B cell (primary cell): ENCODE data around the gene PA2G4. TPM values are rescaled to one million over a fixed set of nuclear protein-coding genes. Genes with fewer than 3 reads are reported as not detected.

Experiments
- ATAC-seq: fragments of 200-7000 bp; cut with Tn5 transposase; one replicate; pipeline ENCODE4 v1.10.0; 2021; ENCODE audit warnings: low read depth, mild to moderate bottlenecking, moderate number of reproducible peaks, moderate library complexity
- CTCF ChIA-PET: fragments of 350-600 bp; sonication (Branson Sonifier 250); formaldehyde crosslinking; loops from one replicate; lab custom pipeline; 2021; ENCODE audit warnings: antibody characterized with exemption, inconsistent platforms; lab: Charles Lee
- POLR2A ChIA-PET: fragments of 350-600 bp; sonication (Branson Sonifier 250); formaldehyde crosslinking; loops from one replicate; lab custom pipeline; 2021; ENCODE audit warnings: antibody characterized with exemption; lab: Charles Lee
- DNase-seq: peaks from one replicate; pipeline ENCODE4 v3.0.0; 2013
- H2AFZ ChIP-seq: 2 replicates; pipeline ENCODE4 v1.6.1; 2012; ENCODE audit warnings: mild to moderate bottlenecking, low read depth, low read length; ENCODE audit not compliant: insufficient read depth, poor library complexity, severe bottlenecking
- H3K27ac ChIP-seq, 2 donors: 1 replicate in 1 of 2; 2 replicates in 1 of 2; pipeline ENCODE4 v1.5.1; 2012 to 2013; ENCODE audit warnings: low read length in 2 of 2, mild to moderate bottlenecking in 2 of 2, moderate library complexity in 1 of 2
- H3K27me3 ChIP-seq, 4 experiments: fragments of 200-600 bp in 1 of 4; sonication (generic) in 1 of 4; replicated peaks in 1 of 4; 1 replicate in 2 of 4; 2 replicates in 2 of 4; pipeline versions ENCODE4 v1.6.1 to v1.7.0; 2013 to 2016; ENCODE audit warnings: low read length in 3 of 4, mild to moderate bottlenecking in 2 of 4, mixed read lengths in 1 of 4, moderate library complexity in 1 of 4; ENCODE audit not compliant: insufficient read depth in 4 of 4, control insufficient read depth in 3 of 4; ENCODE audit errors: control extremely low read depth in 1 of 4
- H3K36me3 ChIP-seq, 2 experiments: replicated peaks in 1 of 2; 1 replicate in 1 of 2; 2 replicates in 1 of 2; pipeline versions ENCODE4 v1.6.1 to v1.7.1; 2013; ENCODE audit warnings: low read length in 1 of 2; ENCODE audit not compliant: insufficient read depth in 2 of 2, control insufficient read depth in 1 of 2; ENCODE audit errors: control extremely low read depth in 1 of 2, extremely low read depth in 1 of 2
- H3K4me1 ChIP-seq, 2 donors: fragments of 200-600 bp in 1 of 2; sonication (generic) in 1 of 2; 1 replicate in 1 of 2; 2 replicates in 1 of 2; pipeline versions ENCODE4 v1.5.1 to v1.6.1; 2013 to 2017; ENCODE audit warnings: low read length in 2 of 2; ENCODE audit not compliant: control insufficient read depth in 2 of 2, insufficient read depth in 2 of 2
- H3K4me2 ChIP-seq: replicated peaks from 2 replicates; pipeline ENCODE3; 2012; ENCODE audit warnings: mild to moderate bottlenecking, low read depth, low read length; ENCODE audit not compliant: poor library complexity, severe bottlenecking
- H3K4me3 ChIP-seq, 5 experiments: fragments of 200-600 bp in 1 of 5; sonication (generic) in 1 of 5; 1 replicate in 3 of 5; 2 replicates in 2 of 5; pipeline versions ENCODE4 v1.5.1 to v1.7.0; 2011 to 2016; ENCODE audit warnings: low read length in 4 of 5, mild to moderate bottlenecking in 4 of 5, low read depth in 2 of 5, control low read depth in 1 of 5, moderate library complexity in 1 of 5; ENCODE audit not compliant: insufficient read depth in 1 of 5; ENCODE audit errors: control extremely low read depth in 1 of 5, extremely low read depth in 1 of 5
- H3K79me2 ChIP-seq: fragments of 200-600 bp; sonication (generic); one replicate; pipeline ENCODE4 v1.6.0; 2016; ENCODE audit warnings: low read length; ENCODE audit not compliant: control insufficient read depth, insufficient read depth
- H3K9ac ChIP-seq: fragments of 200-600 bp; sonication (generic); 2 replicates; pipeline ENCODE4 v1.6.1; 2017; ENCODE audit warnings: mild to moderate bottlenecking, low read length, moderate library complexity
- H3K9me3 ChIP-seq, 3 donors: one replicate each; pipeline versions ENCODE4 v1.6.1 to v1.7.1; 2013; ENCODE audit warnings: low read length in 2 of 3; ENCODE audit not compliant: control insufficient read depth in 2 of 3, insufficient read depth in 1 of 3; ENCODE audit errors: control extremely low read depth in 1 of 3
- H4K20me1 ChIP-seq: 2 replicates; pipeline ENCODE4 v1.6.0; 2012; ENCODE audit warnings: mild to moderate bottlenecking, low read length; ENCODE audit not compliant: insufficient read depth, control insufficient read depth, poor library complexity, severe bottlenecking
- H3K27ac Mint-ChIP-seq: one replicate; pipeline ENCODE4 v1.8.0; 2021; ENCODE audit warnings: mixed read lengths
- H3K27me3 Mint-ChIP-seq: one replicate; pipeline ENCODE4 v1.8.0; 2021; ENCODE audit warnings: mixed read lengths
- H3K4me1 Mint-ChIP-seq: one replicate; pipeline ENCODE4 v1.8.0; 2021; ENCODE audit warnings: mixed read lengths
- H3K4me3 Mint-ChIP-seq: one replicate; pipeline ENCODE4 v1.8.0; 2021; ENCODE audit warnings: mixed read lengths
- H3K9me3 Mint-ChIP-seq: one replicate; pipeline ENCODE4 v1.8.0; 2022; ENCODE audit warnings: mixed read lengths; ENCODE audit not compliant: insufficient read depth
- EZH2 ChIP-seq: IDR thresholded peaks from 2 replicates; pipeline ENCODE4 v1.6.1; 2012; ENCODE audit warnings: borderline replicate concordance, low read depth, mild to moderate bottlenecking, moderate library complexity, low read length; ENCODE audit not compliant: insufficient read depth, poor library complexity, severe bottlenecking
- WGBS: methylation state at CpG from one replicate; pipeline ENCODE4 v1.1.5; 2013; ENCODE audit warnings: missing lambda C conversion rate; ENCODE audit not compliant: insufficient coverage; 5-methylcytosine and 5-hydroxymethylcytosine counted together
- intact Hi-C: fragments of 100-400 bp; cut with micrococcal nuclease; formaldehyde crosslinking; loops from one replicate; pipeline ENCODE4 v1.10.0; 2022
- polyA plus RNA-seq: library from polyadenylated mRNA; depleted of rRNA; stranded (reverse); fragments of >200 nt; gene quantifications from 2 replicates; pipeline ENCODE4 v1.2.3, GENCODE V29; 2012
- total RNA-seq, 2 donors: library from RNA; stranded (reverse); fragments of 120-200 nt in 1 of 2; gene quantifications; 1 replicate in 1 of 2; 2 replicates in 1 of 2; pipeline versions ENCODE4 v1.2.3 to v1.2.4, GENCODE V29; 2013 to 2022
- TF ChIP-seq, protein P1 (sequence below): fragments of 200-600 bp; IDR thresholded peaks from one replicate; pipeline ENCODE4 v1.8.0; 2022; ENCODE audit warnings: antibody characterized with exemption, mild to moderate bottlenecking

The PA2G4 gene
- total and polyA plus RNA-seq, 2 donors (not counting 1 experiment from before 2014, with no cell fraction given), result 56.7 to 77.3 TPM

DNA sequence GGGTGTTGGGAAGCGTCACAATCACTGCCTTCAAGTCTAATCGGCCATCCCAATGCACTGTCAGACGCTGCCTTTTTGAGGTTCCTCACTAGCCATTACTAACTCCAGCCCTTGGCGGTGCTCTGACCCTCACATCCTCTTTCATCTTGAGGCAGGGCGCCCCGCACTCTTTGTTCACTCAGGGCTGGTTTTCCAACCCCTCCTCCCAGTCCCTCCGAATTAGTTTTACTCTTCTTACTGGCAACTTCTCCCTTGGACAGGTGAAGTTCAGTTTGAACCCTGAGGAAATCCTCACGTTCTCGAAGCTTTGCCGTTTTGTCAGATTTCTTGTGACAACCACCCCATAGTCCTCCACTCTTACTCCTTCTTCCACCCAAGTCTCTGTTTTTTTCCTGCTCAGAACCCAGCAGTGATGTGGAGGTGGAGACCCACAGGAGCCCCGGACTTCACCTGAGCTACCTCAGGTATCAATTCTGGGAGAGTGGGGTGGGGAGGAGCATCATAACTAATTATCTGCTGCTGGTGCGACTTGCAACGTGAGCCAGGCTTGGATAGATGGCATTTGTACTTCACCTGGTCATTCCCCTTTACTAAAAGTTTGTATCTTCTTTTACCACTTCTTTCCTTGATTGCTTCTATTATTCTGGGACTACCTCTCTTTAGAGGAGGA is 14.5 kb downstream of the PA2G4 start:
- H3K4me1 Mint-ChIP-seq, result peaks cover 38% of the 10 kb centered on the region
- peak overlapping the region; percentile 85 for H3K4me2 ChIP-seq
- peak overlapping the region; percentile 66 to 97 (median 75) for H3K4me3 ChIP-seq
- peak overlapping the region; percentile 99 for H3K27ac Mint-ChIP-seq
- H3K27ac ChIP-seq, result peak overlapping the region; percentile 85 to 94
- peaks cover 55% of the 10 kb centered on the region for H3K79me2 ChIP-seq
- H3K4me3 Mint-ChIP-seq, result peak overlapping the region; percentile 99
- TF ChIP-seq, protein P1, sequence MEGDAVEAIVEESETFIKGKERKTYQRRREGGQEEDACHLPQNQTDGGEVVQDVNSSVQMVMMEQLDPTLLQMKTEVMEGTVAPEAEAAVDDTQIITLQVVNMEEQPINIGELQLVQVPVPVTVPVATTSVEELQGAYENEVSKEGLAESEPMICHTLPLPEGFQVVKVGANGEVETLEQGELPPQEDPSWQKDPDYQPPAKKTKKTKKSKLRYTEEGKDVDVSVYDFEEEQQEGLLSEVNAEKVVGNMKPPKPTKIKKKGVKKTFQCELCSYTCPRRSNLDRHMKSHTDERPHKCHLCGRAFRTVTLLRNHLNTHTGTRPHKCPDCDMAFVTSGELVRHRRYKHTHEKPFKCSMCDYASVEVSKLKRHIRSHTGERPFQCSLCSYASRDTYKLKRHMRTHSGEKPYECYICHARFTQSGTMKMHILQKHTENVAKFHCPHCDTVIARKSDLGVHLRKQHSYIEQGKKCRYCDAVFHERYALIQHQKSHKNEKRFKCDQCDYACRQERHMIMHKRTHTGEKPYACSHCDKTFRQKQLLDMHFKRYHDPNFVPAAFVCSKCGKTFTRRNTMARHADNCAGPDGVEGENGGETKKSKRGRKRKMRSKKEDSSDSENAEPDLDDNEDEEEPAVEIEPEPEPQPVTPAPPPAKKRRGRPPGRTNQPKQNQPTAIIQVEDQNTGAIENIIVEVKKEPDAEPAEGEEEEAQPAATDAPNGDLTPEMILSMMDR, result no peak
- no peak for TF ChIP-seq EZH2
- no peaks in the 10 kb centered on the region for H3K9me3 ChIP-seq
- H3K27me3 ChIP-seq, result no peaks in the 10 kb centered on the region
- under 1% methylated on average over 7 of the region's 13 CpGs for WGBS
- H4K20me1 ChIP-seq, result peaks cover 4% of the 10 kb centered on the region
- intact Hi-C loops, result loop anchor here (1.0 to 5.0 kb wide), 20 partner anchors 7 to 1633 kb away; partner anchors contain the start of genes ANKRD52, CDK4, COQ10A and CS
- no peaks in the 10 kb centered on the region for H3K27me3 Mint-ChIP-seq
- ATAC-seq (no peak), DNase-seq (no peak)
- H2AFZ ChIP-seq, result peak overlapping the region; percentile 79
- H3K9me3 Mint-ChIP-seq, result no peaks in the 10 kb centered on the region
- CTCF ChIA-PET, result interaction anchor here (0.6 to 13.8 kb wide), 40 partner anchors 9 to 992 kb away, joined by 3 to 247 read pairs (median 4); partner anchors contain the start of genes ANKRD52, CNPY2, ERBB3 and ESYT1
- H3K9ac ChIP-seq, result peak overlapping the region; percentile 79
- POLR2A ChIA-PET, result interaction anchor here (0.6 to 4.4 kb wide), 15 partner anchors 9 to 381 kb away, joined by 3 to 49 read pairs (median 6); partner anchors contain the start of genes ANKRD52, ESYT1, MYL6 and MYL6B
- H3K4me1 ChIP-seq, result peaks cover 17 to 30% of the 10 kb centered on the region in 2 donors
- peaks cover 0 to 31% of the 10 kb centered on the region in 2 experiments for H3K36me3 ChIP-seq
